HG03442 (cell line): Measurements from ENCODE around the gene ALOX5AP.

Experiments
- ATAC-seq: cut with Tn5 transposase; IDR thresholded peaks from one replicate; pipeline ENCODE4 v1.9.1; 2021; ENCODE audit warnings: mild to moderate bottlenecking, moderate library complexity; ENCODE audit not compliant: unreplicated experiment

ALOX5AP gene

DNA sequence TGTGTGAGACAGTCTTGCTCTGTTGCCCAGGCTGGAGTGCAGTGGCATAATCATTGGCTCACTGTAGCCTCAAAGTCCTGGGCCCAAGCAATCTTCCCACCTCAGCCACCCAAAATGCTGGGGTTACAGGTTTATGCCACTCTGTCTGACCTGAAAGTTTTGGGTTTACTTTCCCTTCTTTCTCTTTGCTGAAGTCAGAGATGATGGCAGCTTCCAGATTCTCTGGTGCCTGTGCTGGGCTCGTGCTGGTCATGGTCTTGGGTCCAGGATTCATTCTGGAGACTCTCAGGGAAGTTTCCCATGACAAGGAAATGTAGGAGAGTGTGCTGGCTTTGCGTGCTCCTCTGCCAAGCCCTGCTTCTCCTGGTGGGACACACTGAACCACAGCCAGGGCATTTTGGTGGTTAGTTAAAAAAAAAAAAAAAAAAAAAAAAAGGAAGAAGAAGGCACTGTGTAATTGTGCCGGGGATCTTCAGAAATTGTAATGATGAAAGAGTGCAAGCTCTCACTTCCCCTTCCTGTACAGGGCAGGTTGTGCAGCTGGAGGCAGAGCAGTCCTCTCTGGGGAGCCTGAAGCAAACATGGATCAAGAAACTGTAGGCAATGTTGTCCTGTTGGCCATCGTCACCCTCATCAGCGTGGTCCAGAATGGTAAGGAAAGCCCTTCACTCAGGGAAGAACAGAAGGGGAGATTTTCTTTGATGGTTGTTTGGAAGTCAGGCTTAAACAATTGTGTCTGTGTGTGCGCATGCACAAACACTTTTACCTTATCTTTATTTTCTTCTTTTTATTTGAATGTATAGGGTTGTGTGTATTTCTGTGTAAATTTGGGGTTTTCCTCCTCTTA is at the start of gene ALOX5AP:
ALOX5AP (plus strand) TSS at position 519 of the 847 bp plus-strand sequence; CDS start at position 582, 63 bp downstream.
- peak; percentile 63 for ATAC-seq

DNA sequence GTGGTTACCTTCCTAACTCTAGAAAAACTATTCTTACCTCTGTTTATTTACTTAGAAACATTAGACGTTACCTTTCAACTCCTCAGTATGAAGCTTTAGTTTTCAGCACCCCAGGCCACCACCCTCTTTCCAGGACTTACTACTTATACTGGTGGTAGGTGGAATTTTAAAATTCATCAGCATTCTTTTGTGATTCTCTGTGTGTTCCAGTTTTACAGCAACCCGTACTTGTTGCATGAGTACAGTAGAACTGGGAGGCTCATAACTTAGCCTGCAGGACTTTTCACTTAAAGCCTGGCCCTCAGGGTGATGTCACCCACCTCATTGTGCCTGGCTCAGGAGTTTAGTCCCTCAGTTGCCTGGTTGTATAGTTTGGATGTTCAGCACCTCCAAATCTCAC is 49.4 kb upstream of the ALOX5AP start:
- no peak for ATAC-seq

GRCh38 chr13:30687601-30688000 is 47.7 kb upstream of the ALOX5AP start:
- ATAC-seq: no peak

DNA sequence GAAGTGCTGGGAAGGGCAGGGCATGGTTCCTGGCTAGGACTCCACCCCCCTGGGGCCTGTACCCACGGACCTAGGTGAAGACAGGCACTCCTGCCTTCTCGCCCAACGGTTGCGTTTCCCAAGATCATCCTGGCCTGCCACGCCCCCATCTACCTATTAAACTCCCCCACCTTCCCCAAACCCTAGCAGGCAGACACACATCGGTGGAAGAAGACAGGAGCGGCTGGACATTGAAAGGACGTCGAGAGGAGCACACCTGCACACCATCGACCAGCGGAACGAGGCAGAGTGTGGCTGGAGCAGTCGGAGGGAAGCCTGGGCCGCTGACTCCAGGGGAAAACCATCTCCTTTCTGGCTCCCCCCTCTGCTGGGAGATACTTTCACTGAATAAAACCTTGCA is 45.6 kb upstream of the ALOX5AP start:
- ATAC-seq: no peak

- ATAC-seq: peak; percentile 71
Observed at GRCh38 chr13:30690282-30691188, 44.8 kb upstream of the ALOX5AP start.

GRCh38 chr13:30692113-30692512 is 43.2 kb upstream of the ALOX5AP start:
- ATAC-seq: no peak

- ATAC-seq: no peak
Observed at GRCh38 chr13:30696278-30697176, 38.8 kb upstream of the ALOX5AP start.

- no peak for ATAC-seq
Observed at GRCh38 chr13:30697177-30697953, 38.0 kb upstream of the ALOX5AP start.

GRCh38 chr13:30697996-30698401 is 37.3 kb upstream of the ALOX5AP start:
- ATAC-seq: no peak

DNA sequence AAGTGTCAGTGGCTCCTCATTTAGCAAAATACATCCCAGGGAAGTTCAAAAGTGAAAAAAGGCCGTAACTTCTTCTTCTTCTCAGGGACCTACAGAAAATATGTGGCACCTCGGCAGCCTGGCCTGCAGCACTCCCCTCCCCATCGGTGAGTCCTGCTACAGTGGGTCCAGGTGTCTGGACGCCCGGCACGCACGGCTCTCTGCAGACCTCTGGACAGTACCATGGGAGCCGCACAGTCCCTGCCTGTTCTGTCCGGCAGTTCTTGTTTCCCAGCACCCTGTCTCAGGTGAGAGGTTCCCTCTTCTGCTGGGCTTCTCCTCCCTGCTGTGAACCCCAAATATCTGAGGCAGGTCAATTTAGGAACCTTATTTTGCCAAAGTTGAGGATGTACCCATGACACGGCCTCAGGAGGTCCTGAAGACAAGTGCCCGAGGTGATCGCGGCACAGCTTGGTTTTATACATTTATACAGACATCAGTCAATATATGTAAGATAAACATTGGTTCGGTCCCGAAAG is 36.8 kb upstream of the ALOX5AP start:
- no peak for ATAC-seq

- no peak for ATAC-seq
Observed at GRCh38 chr13:30700364-30700763, 35.0 kb upstream of the ALOX5AP start.

DNA sequence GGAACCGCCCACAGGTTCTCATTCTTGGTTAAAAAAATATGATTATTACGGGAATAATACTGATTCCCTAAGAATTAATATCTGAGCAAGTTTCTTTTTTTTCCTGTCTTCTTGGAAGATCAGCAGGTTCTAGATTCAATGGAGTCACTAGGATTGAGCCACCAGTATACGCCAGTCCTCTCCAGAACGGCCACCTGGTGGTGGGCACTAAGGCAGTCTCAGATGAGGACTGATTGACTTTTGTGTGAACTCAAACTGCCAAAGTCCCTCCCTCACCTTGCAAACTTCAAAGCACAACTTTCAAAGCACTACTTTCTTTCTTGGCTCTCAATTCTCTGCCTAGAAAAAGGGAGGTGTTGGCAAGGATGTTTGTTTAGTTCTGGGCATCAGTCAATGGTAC is 33.3 kb upstream of the ALOX5AP start:
- no peak for ATAC-seq

GRCh38 chr13:30704596-30704995 is 30.7 kb upstream of the ALOX5AP start:
- no peak for ATAC-seq

DNA sequence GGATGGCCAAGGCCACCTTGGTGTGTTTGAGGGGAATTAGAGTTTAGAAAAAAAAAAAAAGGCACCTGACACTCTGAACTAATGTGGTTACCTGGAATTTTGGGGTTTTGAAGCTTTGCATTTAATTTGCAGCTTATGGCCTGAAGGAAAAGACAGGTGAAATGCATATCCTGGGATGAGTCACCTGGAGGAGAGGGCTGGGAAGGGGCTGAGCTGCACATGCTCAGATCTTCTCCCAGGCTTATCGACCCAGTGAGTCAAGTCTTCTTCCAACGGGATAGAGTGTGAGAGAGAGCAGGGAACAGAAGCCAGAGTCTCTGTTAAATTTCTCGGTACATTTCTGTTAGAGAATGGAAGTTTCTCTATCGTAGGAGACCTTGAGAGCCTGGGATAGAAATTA is 29.7 kb upstream of the ALOX5AP start:
- no peak for ATAC-seq

- ATAC-seq: no peak
Observed at GRCh38 chr13:30708541-30708940, 26.8 kb upstream of the ALOX5AP start.

DNA sequence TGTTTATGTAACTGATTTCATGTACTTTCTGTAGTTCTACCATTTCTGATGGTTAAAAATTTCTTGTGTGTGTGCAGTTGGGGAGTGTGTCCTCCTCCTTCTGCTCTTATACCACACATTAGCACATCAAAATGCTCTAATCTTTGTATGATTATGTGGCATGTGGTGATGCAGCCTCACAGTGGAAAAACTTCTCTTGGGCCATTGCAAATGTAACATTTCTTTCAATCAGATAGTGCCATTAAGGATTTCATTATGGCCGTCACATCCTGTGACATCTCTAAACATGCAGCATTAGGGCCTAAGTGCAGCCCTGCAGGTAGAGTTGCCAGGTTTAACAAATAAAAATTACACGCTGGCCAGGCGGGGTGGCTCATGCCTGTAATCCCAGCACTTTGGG is 24.9 kb upstream of the ALOX5AP start:
- ATAC-seq: no peak

- ATAC-seq: no peak
Observed at GRCh38 chr13:30711375-30711774, 24.0 kb upstream of the ALOX5AP start.

DNA sequence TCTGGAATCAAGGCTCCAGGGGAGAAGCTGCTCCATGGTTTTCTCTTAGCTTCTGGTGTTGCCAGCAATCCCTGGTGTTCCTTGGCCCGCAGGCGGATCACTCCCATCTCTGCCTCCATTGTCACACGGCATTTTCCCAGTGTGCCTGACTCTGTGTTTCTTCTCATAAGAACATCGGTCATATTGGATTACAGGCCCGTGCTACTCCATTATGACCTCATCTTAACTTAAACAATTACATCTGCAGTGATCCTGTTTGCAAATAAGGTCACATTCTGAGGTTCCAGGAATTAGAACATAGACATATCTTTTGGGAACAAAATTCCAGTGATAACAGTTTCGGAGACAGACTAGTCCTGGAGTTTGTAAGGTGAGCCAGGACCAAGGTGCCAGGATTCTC is 23.5 kb upstream of the ALOX5AP start:
- no peak for ATAC-seq
